ENCODE measurements around the gene KRT86. TPM values are rescaled to one million over a fixed set of nuclear protein-coding genes. Genes with fewer than 3 reads are reported as not detected.

The KRT86 gene
- total and polyA plus RNA-seq, 2 donors from 2014 or later = 1.3 TPM; not detected in 1

GRCh38 chr12:52352951-52353350, 78.5 kb downstream of the KRT86 start:
- DNase-seq = no peak
- Histone ChIP-seq H3K36me3 (ENCODE audit: control insufficient read depth in 2 of 3, insufficient read depth in 3 of 3, low read length in 3 of 3) (no peaks in the 10 kb centered on the region), H3K9ac (ENCODE audit: low read length in 3 of 3) (no peak overlapping the region), H3K9me3 (ENCODE audit: control insufficient read depth in 2 of 3, insufficient read depth in 1 of 3, low read length in 3 of 3) (no peaks in the 10 kb centered on the region), H3K27ac (ENCODE audit: low read depth in 2 of 2, low read length in 2 of 2) (no peak overlapping the region), H3K4me3 (ENCODE audit: low read length in 3 of 3) (no peak overlapping the region), H3K4me1 (ENCODE audit: control insufficient read depth in 2 of 3, insufficient read depth in 2 of 3, low read depth in 1 of 3, low read length in 3 of 3) (peaks cover 0 to 6% (median 3%) of the 10 kb centered on the region in 3 donors), H3K27me3 (ENCODE audit: control insufficient read depth, insufficient read depth, low read length) (no peaks in the 10 kb centered on the region)
- FAIRE-seq = no peak
- TF ChIP-seq CTCF (IDR thresholded peaks at IDR 0.05; ENCODE audit: borderline replicate concordance, extremely low read depth, insufficient read depth) = no peak
- intact Hi-C loops (cut with DNase I) = no loop called here

DNA sequence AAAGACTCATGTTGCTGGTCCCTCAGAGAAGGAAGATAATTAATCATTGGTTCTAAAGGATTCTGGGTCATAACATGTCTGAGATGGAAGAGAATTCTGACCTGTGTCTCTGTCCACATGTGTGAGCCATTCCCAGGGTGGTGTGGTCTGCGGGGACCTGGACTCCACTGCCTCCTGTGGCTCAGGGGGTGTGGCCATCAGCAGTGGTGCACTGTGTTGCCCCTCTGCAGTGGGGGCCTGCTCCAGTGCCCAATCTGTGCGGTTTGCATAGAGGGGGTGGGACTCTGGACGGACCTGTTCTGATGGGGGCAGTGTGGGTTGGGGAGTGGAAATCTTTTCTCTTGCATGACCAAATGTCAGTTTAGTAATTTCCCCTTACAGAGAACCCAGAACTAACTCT, 79.3 kb downstream of the KRT86 start:
- Histone ChIP-seq H3K4me3 (ENCODE audit: low read length in 3 of 3) (no peak overlapping the region), H3K9ac (ENCODE audit: low read length in 3 of 3) (no peak overlapping the region), H3K4me1 (ENCODE audit: control insufficient read depth in 2 of 3, insufficient read depth in 2 of 3, low read depth in 1 of 3, low read length in 3 of 3) (peaks cover 0 to 6% (median 3%) of the 10 kb centered on the region in 3 donors), H3K9me3 (ENCODE audit: control insufficient read depth in 2 of 3, insufficient read depth in 1 of 3, low read length in 3 of 3) (no peaks in the 10 kb centered on the region), H3K27me3 (ENCODE audit: control insufficient read depth, insufficient read depth, low read length) (no peaks in the 10 kb centered on the region), H3K36me3 (ENCODE audit: control insufficient read depth in 2 of 3, insufficient read depth in 3 of 3, low read length in 3 of 3) (no peaks in the 10 kb centered on the region), H3K27ac (ENCODE audit: low read depth in 2 of 2, low read length in 2 of 2) (no peak overlapping the region)
- intact Hi-C loops (cut with DNase I) = no loop called here
- DNase-seq = no peak
- no peak for FAIRE-seq
- TF ChIP-seq CTCF (IDR thresholded peaks at IDR 0.05; ENCODE audit: borderline replicate concordance, extremely low read depth, insufficient read depth) = no peak

GRCh38 chr12:52354200-52354599, 79.8 kb downstream of the KRT86 start:
- H3K27ac ChIP-seq (ENCODE audit: low read depth in 2 of 2, low read length in 2 of 2) = no peak overlapping the region
- no peaks in the 10 kb centered on the region for H3K27me3 ChIP-seq (ENCODE audit: control insufficient read depth, insufficient read depth, low read length)
- peaks cover 0 to 4% (median 3%) of the 10 kb centered on the region in 3 donors for H3K4me1 ChIP-seq (ENCODE audit: control insufficient read depth in 2 of 3, insufficient read depth in 2 of 3, low read depth in 1 of 3, low read length in 3 of 3)
- DNase-seq = no peak
- H3K36me3 ChIP-seq (ENCODE audit: control insufficient read depth in 2 of 3, insufficient read depth in 3 of 3, low read length in 3 of 3) = no peaks in the 10 kb centered on the region
- H3K9me3 ChIP-seq (ENCODE audit: control insufficient read depth in 2 of 3, insufficient read depth in 1 of 3, low read length in 3 of 3) = no peaks in the 10 kb centered on the region
- no peak overlapping the region for H3K9ac ChIP-seq (ENCODE audit: low read length in 3 of 3)
- FAIRE-seq = no peak
- H3K4me3 ChIP-seq (ENCODE audit: low read length in 3 of 3) = no peak overlapping the region
- no peak for TF ChIP-seq CTCF (IDR thresholded peaks at IDR 0.05; ENCODE audit: borderline replicate concordance, extremely low read depth, insufficient read depth)
- intact Hi-C loops (cut with DNase I) = no loop called here

DNA sequence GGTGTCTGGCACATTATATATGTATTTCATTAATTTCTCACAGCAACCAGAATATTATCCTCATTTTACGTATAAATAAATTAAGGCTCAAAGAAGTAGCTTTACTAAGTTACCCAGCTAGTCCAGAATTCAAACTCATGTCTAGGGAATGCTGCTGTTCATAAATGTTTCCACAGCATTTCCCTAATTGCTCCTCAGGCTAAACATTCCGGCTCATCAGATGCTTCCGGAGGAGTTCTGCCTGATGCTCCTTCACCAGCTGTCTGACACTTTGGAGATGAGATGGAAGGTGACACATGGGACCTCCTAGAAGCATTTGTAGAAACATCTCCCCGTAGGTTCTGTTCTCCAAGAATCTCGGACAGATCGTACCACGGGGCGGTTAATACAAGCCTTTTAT, 80.7 kb downstream of the KRT86 start:
- H3K27ac ChIP-seq (ENCODE audit: low read depth in 2 of 2, low read length in 2 of 2) = no peak overlapping the region
- H3K4me1 ChIP-seq (ENCODE audit: control insufficient read depth in 2 of 3, insufficient read depth in 2 of 3, low read depth in 1 of 3, low read length in 3 of 3) = no peaks in the 10 kb centered on the region
- FAIRE-seq (no peak), DNase-seq (no peak)
- TF ChIP-seq CTCF (IDR thresholded peaks at IDR 0.05; ENCODE audit: borderline replicate concordance, extremely low read depth, insufficient read depth) = no peak
- no peaks in the 10 kb centered on the region for H3K9me3 ChIP-seq (ENCODE audit: control insufficient read depth in 2 of 3, insufficient read depth in 1 of 3, low read length in 3 of 3)
- no peaks in the 10 kb centered on the region for H3K27me3 ChIP-seq (ENCODE audit: control insufficient read depth, insufficient read depth, low read length)
- no peaks in the 10 kb centered on the region for H3K36me3 ChIP-seq (ENCODE audit: control insufficient read depth in 2 of 3, insufficient read depth in 3 of 3, low read length in 3 of 3)
- intact Hi-C loops (cut with DNase I) = no loop called here
- H3K9ac ChIP-seq (ENCODE audit: low read length in 3 of 3) = no peak overlapping the region
- no peak overlapping the region for H3K4me3 ChIP-seq (ENCODE audit: low read length in 3 of 3)

Measured in kidney (tissue), 14 donors.